Fibroblast of lung (primary cell): Measurements from ENCODE around the gene CCDC190.

Source experiments
- EZH2 ChIP-seq: IDR thresholded peaks from 2 replicates; pipeline ENCODE4 v1.5.1; 2012; ENCODE audit warnings: low read length, control low read depth, mild to moderate bottlenecking; ENCODE audit errors: missing control alignments
- TF ChIP-seq, protein P1 (sequence below), 2 donors: IDR thresholded peaks in 1 of 2; conservative IDR thresholded peaks in 1 of 2; 1 replicate in 1 of 2; 2 replicates in 1 of 2; pipeline ENCODE4 v1.5.1; 2011 to 2012; ENCODE audit warnings: low read length in 2 of 2, control low read depth in 1 of 2, inconsistent platforms in 1 of 2, low read depth in 1 of 2, mild to moderate bottlenecking in 1 of 2

DNA sequence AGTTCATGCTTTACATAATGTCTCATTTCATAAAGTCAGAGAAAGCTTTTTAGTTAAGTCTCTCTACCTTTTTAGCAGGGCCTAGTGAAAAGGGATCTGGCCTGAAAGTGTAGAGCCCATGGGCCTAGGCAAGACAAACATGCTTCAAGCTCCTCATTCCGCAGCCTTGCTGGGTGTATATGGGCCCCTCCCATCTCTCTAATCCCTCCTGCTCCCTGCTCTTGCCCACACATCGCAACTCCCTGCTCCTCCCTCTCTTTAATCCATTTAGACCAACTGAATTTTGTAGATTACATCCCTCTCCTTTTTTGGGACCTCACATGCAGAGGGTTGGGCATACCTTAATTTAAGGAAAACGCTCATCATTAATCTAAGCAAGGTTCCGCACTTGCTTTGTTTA, 42.3 kb upstream of the CCDC190 start:
- TF ChIP-seq EZH2 = no peak
- TF ChIP-seq, protein P1, sequence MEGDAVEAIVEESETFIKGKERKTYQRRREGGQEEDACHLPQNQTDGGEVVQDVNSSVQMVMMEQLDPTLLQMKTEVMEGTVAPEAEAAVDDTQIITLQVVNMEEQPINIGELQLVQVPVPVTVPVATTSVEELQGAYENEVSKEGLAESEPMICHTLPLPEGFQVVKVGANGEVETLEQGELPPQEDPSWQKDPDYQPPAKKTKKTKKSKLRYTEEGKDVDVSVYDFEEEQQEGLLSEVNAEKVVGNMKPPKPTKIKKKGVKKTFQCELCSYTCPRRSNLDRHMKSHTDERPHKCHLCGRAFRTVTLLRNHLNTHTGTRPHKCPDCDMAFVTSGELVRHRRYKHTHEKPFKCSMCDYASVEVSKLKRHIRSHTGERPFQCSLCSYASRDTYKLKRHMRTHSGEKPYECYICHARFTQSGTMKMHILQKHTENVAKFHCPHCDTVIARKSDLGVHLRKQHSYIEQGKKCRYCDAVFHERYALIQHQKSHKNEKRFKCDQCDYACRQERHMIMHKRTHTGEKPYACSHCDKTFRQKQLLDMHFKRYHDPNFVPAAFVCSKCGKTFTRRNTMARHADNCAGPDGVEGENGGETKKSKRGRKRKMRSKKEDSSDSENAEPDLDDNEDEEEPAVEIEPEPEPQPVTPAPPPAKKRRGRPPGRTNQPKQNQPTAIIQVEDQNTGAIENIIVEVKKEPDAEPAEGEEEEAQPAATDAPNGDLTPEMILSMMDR (conservative IDR thresholded peaks at IDR 0.05 in 1 of 2, IDR thresholded peaks at IDR 0.05 in 1 of 2; ENCODE audit: low read depth in 1 of 2, low read length in 2 of 2) = no peak
